MCF 10A (cell line): ENCODE results near the gene TEN1. TPM values are rescaled to one million over a fixed set of nuclear protein-coding genes. Genes with fewer than 3 reads are reported as not detected.
"Not testable (repeated sequence)": the region's sequence is repeated elsewhere in the genome, so short reads cannot be mapped to it uniquely, and the experiment has no call there.

Experiments
- BruUV-seq: library from RNA; stranded (reverse); fragments of 400-500 nt; replicated peaks from 2 replicates; lab custom pipeline; 2021; lab: Mats Ljungman, UMichigan
- CTCF ChIA-PET: fragments of 300-600 bp; sonication (Branson Sonifier 250); formaldehyde crosslinking; extraction: SDS; loops from one replicate; lab custom pipeline; 2021; ENCODE audit warnings: antibody characterized with exemption, inconsistent platforms; lab: Yijun Ruan, JAX
- POLR2A ChIA-PET: fragments of 300-600, 350-650 bp; sonication (Branson Sonifier 250); formaldehyde crosslinking; extraction: SDS; loops from one replicate; lab custom pipeline; 2020; ENCODE audit warnings: antibody characterized with exemption, inconsistent platforms; lab: Yijun Ruan, JAX
- DNase-seq: peaks from one replicate; pipeline ENCODE4 v3.0.0-alpha.2; 2018; ENCODE audit not compliant: unreplicated experiment
- H3K27ac Mint-ChIP-seq: one replicate; pipeline ENCODE4 v1.8.0; 2022; ENCODE audit warnings: mild to moderate bottlenecking, low read depth, mixed read lengths; ENCODE audit not compliant: unreplicated experiment
- H3K27me3 Mint-ChIP-seq: one replicate; pipeline ENCODE4 v1.8.0; 2022; ENCODE audit warnings: mixed read lengths; ENCODE audit not compliant: insufficient read depth, unreplicated experiment
- H3K36me3 Mint-ChIP-seq: one replicate; pipeline ENCODE4 v1.8.0; 2022; ENCODE audit warnings: mild to moderate bottlenecking, moderate library complexity, mixed read lengths; ENCODE audit not compliant: insufficient read depth, unreplicated experiment
- H3K4me1 Mint-ChIP-seq: one replicate; pipeline ENCODE4 v1.8.0; 2022; ENCODE audit warnings: mixed read lengths; ENCODE audit not compliant: insufficient read depth, unreplicated experiment
- H3K4me3 Mint-ChIP-seq: one replicate; pipeline ENCODE4 v1.8.0; 2022; ENCODE audit warnings: mild to moderate bottlenecking, moderate library complexity, mixed read lengths; ENCODE audit not compliant: unreplicated experiment
- H3K9me3 Mint-ChIP-seq: one replicate; pipeline ENCODE4 v1.8.0; 2022; ENCODE audit warnings: mixed read lengths; ENCODE audit not compliant: unreplicated experiment
- CTCF ChIP-seq: fragments of 200-600 bp; IDR thresholded peaks from one replicate; pipeline ENCODE4 v1.8.0; 2022; ENCODE audit warnings: antibody characterized with exemption, mild to moderate bottlenecking; ENCODE audit not compliant: unreplicated experiment
- intact Hi-C: fragments of 100-400 bp; cut with micrococcal nuclease; formaldehyde crosslinking; loops from 2 replicates; pipeline ENCODE4 v1.14.1; 2022
- total RNA-seq: library from RNA; stranded (reverse); gene quantifications from 2 replicates; pipeline ENCODE4 v1.2.3, GENCODE V29; 2022

Gene TEN1
- total RNA-seq, 1 experiment from 2014 or later, result 15.4 TPM

GRCh38 chr17:75965468-75965867 is 13.6 kb upstream of the TEN1 start:
- no peak for TF ChIP-seq CTCF
- Mint-ChIP-seq H3K4me1 (no peaks in the 10 kb centered on the region), H3K27me3 (no peaks in the 10 kb centered on the region), H3K4me3 (no peak overlapping the region), H3K9me3 (no peaks in the 10 kb centered on the region), H3K27ac (no peak overlapping the region), H3K36me3 (peaks cover 37% of the 10 kb centered on the region)
- ChIA-PET POLR2A (interaction anchor here (0.6 to 1.1 kb wide), 2 partner anchors 15 to 25 kb away, joined by 3 to 4 read pairs; no protein-coding TSS in a partner anchor), CTCF (interaction anchor here (0.7 to 1.0 kb wide), 2 partner anchors 48 to 70 kb away, joined by 3 to 4 read pairs; no protein-coding TSS in a partner anchor)
- DNase-seq, result no peak
- BruUV-seq, result no TSS peak
- intact Hi-C loops, result no loop called here

- H3K27me3 Mint-ChIP-seq, H3K4me1 Mint-ChIP-seq, intact Hi-C loops, POLR2A ChIA-PET, BruUV-seq, H3K4me3 Mint-ChIP-seq, DNase-seq, H3K27ac Mint-ChIP-seq, CTCF ChIA-PET, H3K9me3 Mint-ChIP-seq: not testable (repeated sequence)
- peaks cover 42% of the 10 kb centered on the region for H3K36me3 Mint-ChIP-seq
Measured at GRCh38 chr17:75969044-75969443, 10.0 kb upstream of the TEN1 start.

- TF ChIP-seq CTCF, result no peak
- H3K27me3 Mint-ChIP-seq, result no peaks in the 10 kb centered on the region
- BruUV-seq, result no TSS peak
- no peak for DNase-seq
- H3K36me3 Mint-ChIP-seq, result peaks cover 45% of the 10 kb centered on the region
- no peaks in the 10 kb centered on the region for H3K9me3 Mint-ChIP-seq
- H3K4me1 Mint-ChIP-seq, result peaks cover 4% of the 10 kb centered on the region
- no peak overlapping the region for H3K27ac Mint-ChIP-seq
- POLR2A ChIA-PET, result interaction anchor here (0.7 kb wide), 1 partner anchor 352 kb away, joined by 3 read pairs; no protein-coding TSS in a partner anchor
- intact Hi-C loops, result no loop called here
- CTCF ChIA-PET, result no interaction called here
- no peak overlapping the region for H3K4me3 Mint-ChIP-seq
Measured at GRCh38 chr17:75970011-75970523, 9.0 kb upstream of the TEN1 start.

GRCh38 chr17:75970626-75971025 is 8.4 kb upstream of the TEN1 start:
- CTCF ChIA-PET, result no interaction called here

GRCh38 chr17:75975187-75975586 is 3.9 kb upstream of the TEN1 start:
- H3K4me3 Mint-ChIP-seq, H3K9me3 Mint-ChIP-seq, BruUV-seq, H3K27me3 Mint-ChIP-seq, CTCF ChIA-PET, DNase-seq: not testable (repeated sequence)
- POLR2A ChIA-PET, result interaction anchor here (0.6 to 1.0 kb wide), 2 partner anchors 34 to 529 kb away, joined by 4 to 5 read pairs; partner anchors contain the start of gene FBF1
- Mint-ChIP-seq H3K36me3 (peaks cover 46% of the 10 kb centered on the region), H3K4me1 (peaks cover 15% of the 10 kb centered on the region), H3K27ac (peak overlapping the region; percentile 61)
- intact Hi-C loops, result loop anchor here (5.0 kb wide), 2 partner anchors 33 to 577 kb away; partner anchors contain the start of gene FBF1

More at GRCh38 chr17:75970626-75971025, 8.4 kb upstream of the TEN1 start:
- Mint-ChIP-seq H3K27ac (no peak overlapping the region), H3K36me3 (peaks cover 45% of the 10 kb centered on the region), H3K27me3 (no peaks in the 10 kb centered on the region), H3K4me3 (no peak overlapping the region), H3K4me1 (peaks cover 6% of the 10 kb centered on the region), H3K9me3 (no peaks in the 10 kb centered on the region)
- POLR2A ChIA-PET, result interaction anchor here (0.7 kb wide), 1 partner anchor 352 kb away, joined by 3 read pairs; no protein-coding TSS in a partner anchor
- DNase-seq, result no peak
- no peak for TF ChIP-seq CTCF
- intact Hi-C loops, result no loop called here
- BruUV-seq, result no TSS peak
